Fibroblast of skin of back (primary cell): ENCODE results near the gene AKT3.
A peak's percentile ranks its signal among the peaks of the same experiment; 100 is the strongest.
"Not testable (repeated sequence)": the region's sequence is repeated elsewhere in the genome, so short reads cannot be mapped to it uniquely, and the experiment has no call there.

ENCODE experiments used
- DNase-seq: peaks from one replicate; pipeline ENCODE4 v3.0.0-alpha.2; 2013

The AKT3 gene

DNA sequence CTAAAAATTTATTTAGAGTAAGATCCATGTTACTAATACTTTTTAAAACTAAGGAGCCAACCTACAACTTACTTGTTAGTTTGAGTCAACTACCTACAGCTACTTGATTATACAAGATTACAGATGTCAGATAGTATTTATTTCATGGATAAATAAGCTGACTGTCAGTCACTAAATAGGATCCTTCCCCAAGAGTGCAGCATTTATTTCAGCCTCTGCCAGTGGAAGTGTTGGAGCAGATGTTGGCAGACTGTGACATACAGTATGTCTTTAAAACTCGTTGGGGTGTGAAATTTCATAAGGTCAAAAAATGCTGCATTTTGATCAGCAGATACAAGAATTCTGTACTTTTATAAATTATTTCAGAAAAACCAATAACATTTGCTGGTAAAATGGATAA lies 156.2 kb downstream of the AKT3 start:
- no peak for DNase-seq

DNA sequence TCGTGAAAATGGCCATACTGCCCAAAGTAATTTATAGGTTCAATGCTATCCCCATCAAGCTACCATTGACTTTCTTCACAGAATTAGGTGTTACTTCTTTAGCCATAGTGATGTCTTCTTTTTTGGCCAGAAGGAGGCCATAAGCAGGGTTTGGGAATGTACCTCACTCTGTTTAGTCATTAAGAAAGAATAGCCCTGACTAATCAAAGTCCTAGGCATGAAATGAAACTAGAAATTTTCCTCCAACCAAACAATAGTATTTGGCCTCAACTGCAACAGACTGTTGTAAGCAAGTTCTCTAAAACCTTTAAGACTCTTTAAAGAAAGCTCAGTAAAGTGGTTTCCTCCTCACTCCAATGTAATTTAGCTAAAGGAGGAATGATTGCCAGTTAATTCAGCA lies 163.9 kb downstream of the AKT3 start:
- no peak for DNase-seq

DNA sequence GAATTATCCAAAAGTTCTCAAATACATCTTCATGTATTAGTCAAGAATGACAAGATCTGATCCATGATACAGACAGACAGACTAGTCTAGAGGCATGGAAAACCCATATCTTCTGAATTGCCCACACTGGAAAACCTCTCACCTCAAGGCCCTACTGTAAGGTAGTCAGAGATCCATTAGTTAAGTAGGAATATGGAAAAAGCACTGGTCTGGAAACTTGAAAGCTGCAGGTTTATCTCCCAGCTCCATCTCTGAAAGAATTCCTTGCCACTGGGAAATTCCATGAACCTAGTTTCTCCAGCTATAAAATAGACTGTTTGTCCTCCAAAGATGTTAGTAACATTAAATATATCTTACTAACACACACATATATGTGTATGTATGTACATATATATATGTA lies 169.2 kb downstream of the AKT3 start:
- DNase-seq: no peak

DNA sequence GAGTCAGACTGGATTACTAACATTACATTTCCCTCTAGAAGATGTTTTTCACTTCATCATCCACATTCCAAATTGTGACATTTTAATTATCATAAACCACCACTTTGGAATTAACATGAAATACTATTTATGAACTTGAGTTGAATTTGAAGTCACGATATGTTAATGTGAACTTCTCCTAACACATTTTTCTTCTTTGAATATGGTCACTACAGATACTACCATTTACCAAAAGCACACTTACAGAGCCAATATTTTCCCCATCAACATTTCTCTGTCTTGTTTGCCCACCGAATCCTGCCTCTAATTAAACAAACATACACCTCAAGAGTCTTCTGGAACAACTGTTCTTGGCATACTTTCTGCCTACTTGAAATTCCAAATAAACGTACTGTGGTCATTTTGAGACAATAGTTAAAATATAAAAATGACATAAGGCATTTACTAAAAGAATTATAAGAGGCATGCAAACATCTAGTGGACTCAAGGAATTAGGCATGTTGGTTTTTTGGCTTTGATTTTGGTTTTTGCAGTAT lies 177.4 kb downstream of the AKT3 start:
- no peak for DNase-seq

DNA sequence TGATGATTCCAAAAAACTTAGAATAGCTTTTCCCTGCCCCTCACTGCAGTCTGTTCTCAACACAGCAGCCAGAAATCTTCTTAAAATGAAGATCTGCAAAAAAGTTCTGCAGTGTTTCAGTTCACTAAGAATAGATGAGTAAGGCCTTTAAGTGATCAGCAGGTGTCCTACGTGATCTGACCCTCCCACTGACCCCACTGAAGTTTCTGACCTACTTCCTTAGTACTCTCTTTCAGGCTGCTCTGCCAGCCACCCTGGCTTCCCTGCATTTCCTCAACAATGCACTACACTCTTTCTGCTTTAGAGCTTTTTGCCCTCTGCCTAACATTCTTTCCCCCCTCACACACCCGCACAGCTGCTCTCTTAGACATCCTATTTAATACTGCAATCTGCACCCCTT lies 182.5 kb downstream of the AKT3 start:
- DNase-seq: no peak

DNA sequence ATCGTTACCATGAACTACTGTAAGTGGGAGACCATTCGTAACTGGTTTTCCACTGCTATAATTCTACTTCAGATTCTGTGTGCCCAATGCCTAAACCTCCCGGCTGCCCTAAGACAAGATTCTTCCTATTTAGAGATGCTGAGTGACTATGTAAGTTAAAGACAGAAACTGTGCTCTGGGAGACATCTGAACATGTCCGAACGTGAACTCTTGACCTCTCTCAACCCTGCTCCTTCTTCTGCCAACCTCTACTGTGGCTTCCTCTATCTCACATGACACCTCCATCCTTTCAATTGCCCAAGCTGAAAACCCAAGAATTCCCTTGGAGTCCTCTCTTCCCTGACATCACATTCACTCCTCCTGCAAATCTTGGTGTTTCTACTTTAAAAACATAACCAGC lies 182.9 kb downstream of the AKT3 start:
- DNase-seq: no peak

DNA sequence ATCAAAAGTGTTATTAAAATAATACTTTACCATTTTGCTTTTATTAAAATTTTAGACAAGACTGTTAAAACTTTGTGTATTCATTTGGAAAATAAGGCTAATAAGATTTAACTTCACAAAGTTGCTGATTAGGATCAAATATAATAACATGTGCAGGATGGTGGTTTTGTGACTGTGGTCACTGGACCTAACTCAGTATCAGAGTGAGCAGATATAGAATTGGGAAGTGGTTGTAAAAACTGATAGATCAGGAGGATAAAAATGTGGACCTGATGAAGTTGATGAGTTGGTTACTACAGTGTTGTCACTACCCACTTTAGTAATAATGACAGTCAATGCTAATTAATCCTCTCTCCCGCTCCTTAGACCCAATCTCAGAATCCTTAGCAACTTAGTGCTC lies 186.4 kb downstream of the AKT3 start:
- no peak for DNase-seq

DNA sequence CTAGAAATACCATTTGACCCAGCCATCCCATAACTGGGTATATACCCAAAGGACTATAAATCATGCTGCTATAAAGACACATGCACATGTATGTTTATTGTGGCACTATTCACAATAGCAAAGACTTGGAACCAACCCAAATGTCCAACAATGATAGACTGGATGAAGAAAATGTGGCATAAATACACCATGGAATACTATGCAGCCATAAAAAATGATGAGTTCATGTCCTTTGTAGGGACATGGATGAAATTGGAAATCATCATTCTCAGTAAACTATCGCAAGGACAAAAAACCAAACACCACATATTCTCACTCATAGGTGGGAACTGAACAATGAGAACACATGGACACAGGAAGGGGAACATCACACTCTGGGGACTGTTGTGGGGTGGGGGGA lies 187.9 kb downstream of the AKT3 start:
- DNase-seq: not testable (repeated sequence)

DNA sequence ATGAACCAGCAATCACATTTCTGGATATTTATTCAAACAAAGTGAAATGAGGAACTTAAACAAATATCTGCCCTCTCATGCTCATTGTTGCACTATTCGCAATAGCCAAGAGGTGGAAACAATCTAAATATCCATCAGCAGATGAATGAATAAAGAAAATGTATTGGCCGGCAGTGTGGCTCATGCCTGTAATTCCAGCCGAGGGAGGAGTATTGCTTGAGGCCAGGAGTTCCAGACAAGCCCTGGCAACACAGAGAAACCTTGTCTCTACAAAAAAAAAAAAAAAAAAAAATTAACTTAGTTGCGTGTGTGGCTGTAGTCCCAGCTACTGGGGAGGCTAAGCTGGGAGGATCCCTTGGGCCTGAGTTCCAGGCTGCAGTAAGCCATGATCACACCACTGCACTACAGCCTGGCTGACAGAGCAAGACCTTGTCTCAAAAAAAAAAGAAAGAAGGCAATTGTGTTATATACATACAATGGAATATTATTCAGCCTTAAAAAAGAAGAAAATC lies 191.4 kb downstream of the AKT3 start:
- no peak for DNase-seq

DNA sequence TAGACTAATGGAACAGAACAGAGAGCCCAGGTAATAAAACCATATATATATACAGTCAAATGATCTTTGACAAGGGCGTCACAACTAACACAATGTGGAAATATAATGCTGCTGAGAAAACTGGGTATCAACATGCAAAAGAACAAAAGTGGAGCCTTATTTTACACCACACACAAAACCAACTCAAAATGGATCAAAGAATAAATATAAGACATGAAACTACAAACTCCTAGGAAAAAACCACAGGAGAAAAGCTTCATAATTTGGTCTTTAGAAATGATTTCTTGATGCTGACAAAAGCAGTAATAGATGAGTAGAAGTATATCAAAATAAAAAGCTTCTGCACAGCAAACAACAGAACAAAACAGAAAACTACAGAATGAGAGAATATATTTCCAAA lies 192.2 kb downstream of the AKT3 start:
- no peak for DNase-seq

DNA sequence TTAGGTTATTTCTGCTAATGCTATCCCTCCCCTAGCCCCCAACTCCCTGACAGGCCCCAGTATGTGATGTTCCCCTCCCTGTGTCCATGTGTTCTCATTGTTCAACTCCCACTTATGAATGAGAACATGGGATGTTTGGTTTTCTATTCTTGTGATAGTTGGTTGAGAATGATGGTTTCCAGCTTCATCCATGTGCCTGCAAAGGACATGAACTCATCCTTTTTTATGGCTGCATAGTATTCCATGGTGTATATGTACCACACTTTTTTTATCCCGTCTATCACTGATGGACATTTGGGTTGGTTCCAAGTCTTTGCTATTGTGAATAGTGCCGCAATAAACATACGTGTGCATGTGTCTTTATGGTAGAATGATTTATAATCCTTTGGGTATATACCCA lies 200.5 kb downstream of the AKT3 start:
- not testable (repeated sequence) for DNase-seq

DNA sequence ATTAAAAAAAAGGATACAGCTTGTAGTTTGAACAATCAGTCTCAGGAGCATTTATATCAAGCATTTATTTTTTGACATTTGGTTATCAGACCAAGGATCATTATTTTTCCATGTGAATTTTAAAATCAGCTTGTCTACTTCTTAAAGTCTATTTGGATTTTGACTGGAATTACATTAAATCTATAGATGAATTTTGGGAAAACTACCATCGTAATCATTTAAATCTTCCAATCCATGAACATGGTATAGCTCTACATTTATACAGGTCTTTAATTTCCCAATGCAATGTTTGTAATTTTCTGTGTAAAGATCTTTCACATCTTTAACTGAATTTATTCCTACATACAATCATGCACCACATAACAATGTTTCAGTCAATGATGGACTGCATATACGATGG lies 203.2 kb downstream of the AKT3 start:
- DNase-seq: no peak

DNA sequence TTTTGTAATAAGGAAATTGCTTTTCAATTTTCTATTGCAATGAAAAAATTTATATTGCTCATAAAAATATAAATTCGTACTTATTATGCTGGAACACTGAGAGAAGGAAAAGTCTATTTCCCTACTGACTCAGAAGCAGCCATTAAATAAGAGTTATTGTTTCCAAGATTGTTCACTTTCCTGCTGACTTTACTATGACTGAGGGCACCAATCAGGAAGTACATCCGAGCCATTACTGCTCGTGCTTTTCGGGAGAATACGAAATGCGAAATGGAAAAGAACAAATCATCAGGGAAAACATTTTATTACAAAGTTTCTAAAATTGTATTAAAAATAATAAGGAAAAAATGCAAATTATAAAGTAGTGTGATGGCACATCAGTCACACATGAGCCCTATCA lies 204.8 kb downstream of the AKT3 start:
- no peak for DNase-seq

DNA sequence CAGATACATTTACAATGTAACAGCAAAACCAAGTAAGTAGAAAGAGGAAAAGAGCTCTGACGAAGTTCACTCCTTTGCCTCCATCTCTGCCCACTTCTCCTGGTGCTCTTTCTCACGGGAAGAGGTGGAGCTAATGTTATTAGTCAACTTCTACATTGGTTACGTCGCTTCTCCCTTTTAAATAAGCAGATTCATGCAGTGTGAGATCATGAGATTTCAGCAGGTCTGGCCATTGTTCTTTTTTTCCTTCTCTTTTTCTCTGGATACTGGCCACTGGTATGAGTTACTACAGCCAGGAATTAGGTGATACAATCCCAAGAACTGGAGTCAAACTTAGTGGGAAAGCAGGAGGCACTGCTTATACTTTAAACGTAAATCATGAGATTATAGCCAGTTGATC lies 207.1 kb downstream of the AKT3 start:
- DNase-seq: peak; percentile 35

DNA sequence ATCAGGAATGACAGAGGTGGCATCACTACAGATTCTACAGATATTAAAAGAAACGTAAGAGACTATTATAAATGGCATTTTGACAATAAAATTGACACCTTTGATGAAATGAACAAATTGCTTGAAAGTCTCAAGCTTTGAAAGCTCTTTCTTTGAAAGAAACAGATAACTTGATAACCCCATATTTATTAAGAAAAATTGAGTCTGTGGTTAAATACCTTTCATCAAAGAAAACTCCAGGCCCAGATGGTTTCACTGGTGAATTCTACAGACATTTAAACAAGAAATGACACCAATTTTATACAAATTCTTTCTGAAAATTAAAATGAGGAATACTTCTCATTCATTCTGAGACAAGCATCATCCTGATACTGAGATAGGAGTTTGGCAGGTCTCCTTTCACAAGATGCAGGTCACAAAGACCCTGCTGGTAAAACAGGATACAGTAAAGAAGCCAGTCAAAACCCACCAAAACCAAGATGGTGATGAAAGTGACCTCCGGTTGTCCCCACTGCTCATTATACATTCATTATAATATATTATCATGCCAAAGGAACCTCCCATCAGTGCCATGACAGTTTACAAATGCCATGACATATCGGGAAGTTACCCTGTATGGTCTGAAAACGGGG lies 210.9 kb downstream of the AKT3 start:
- DNase-seq: no peak

DNA sequence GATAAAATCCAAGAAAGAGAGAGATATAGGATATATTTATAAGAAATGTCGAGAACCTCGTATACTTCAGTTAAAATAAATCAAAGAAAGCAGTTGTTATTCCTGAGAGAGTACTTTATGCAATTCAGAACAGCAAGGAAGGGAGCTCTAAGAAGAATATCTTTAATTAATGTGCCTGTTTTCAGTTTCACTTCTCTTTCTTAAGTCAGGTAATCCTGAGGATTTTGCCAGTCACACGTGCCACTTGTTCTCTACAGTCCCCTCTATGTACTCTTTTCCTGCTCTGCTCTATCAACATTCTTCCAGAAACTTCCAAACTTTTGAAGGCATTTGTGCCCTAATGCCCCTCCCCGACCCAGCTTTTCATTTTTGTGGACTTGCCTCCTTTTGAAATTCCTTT lies 211.9 kb downstream of the AKT3 start:
- DNase-seq: no peak

DNA sequence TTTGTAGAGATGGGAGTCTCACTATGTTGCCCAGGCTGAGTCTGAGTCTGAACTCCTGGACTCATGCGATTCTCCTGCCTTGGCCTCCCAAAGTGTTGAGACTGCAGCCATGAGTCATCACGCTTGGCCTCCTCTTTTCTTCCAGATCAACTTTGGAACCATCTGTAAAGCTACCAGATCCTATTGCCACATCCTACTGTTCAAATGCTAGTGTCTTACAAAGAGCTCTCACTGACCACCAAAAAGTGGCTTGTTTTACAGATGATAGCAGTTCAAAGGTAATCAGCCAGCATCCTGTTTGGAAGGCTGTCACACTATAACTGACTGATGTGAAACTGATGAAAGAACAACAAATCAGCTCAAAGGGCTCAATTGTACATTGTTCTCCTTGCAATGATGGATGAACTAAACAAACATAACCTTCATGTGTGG lies 221.6 kb downstream of the AKT3 start:
- DNase-seq: peak; percentile 6

DNA sequence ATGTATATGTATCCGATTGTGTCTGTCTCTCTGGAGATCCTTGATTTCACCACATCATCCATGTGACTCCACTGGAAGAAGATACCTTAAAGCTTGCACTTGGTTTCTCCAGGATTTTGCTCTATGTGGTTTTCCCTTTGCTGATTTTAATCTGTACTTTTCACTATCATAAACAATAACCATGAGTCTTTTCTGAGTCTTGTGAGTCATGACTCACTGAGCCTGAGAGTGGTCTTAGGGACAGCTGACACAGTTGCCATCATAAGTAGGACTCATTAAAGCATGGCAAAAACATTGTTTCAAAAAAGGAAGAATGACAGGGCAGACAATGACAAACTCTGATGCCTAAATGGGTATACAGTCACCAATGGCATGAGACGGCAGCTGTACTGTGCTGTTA lies 226.2 kb downstream of the AKT3 start:
- DNase-seq: peak; percentile 66

DNA sequence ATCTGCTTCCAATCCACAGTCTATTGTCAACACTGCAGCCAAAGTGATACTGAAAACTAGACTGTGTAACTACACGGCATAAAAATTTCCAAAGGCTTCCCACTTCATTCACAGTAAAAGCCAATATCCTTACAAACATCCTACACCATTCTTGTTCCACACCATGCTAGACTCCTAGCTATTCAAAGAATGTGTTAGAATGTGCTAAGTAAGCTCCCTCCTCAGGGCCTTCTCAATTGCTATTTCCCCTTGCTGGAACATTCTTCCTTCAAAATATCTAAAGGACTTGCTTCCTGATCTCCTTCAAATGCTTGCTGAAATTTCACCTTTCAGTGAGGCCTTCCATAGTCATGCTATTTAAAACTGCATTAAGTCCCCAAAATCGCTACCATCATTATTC lies 228.1 kb downstream of the AKT3 start:
- DNase-seq: peak; percentile 45

DNA sequence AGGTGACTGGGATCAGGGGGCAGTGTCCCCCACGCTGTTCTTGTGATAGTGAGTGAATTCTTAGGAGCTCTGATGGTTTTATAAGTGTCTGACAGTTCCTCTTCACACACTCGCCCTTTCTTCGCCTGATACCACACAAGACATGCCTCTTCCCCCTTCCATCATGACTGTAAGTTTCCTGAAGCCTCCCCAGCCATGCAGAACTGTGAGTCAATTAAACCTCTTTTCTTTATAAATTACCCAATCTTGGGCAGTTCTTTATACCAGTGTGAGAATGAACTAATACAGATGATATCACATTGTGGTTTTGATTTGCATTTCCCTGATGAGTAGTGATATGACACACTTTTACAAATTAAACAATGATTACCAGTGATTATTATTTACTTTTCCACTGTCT lies 229.9 kb downstream of the AKT3 start:
- no peak for DNase-seq

DNA sequence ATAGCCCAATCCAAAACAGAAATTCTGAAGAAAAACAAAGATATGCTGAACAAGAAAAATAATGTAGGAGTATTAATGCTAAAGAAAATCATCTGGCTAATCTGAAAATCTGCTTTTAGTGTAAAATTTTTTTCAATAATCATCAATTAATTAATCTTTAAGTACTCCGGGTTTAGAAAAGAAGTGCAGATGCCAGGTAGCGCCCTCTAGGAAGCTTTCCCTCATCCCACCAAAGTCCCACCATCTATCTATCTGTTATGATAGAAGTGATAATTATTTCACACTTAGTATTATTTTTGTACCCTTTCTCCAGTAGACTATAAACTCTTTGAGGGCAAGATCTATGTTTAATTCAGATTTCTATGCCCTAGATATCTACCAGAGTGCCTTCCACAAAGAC lies 240.3 kb downstream of the AKT3 start:
- no peak for DNase-seq

DNA sequence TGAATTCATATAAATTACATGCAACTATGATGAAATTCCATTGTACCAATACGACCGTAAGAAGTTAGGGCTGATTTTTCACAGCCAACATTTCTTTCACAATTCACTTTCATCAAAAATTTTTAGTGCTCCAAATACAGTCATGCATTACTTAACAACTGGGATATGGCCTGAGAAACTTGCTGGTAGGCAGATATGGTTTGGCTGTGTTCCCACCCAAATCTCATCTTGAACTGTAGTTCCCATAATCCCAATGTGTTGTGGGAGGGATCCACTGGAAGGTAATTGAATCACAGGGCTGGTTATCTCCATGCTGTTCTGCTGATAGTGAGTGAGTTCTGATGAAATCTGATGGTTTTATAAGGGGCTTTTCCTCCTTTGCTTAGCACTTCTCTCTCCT lies 244.4 kb downstream of the AKT3 start:
- no peak for DNase-seq

DNA sequence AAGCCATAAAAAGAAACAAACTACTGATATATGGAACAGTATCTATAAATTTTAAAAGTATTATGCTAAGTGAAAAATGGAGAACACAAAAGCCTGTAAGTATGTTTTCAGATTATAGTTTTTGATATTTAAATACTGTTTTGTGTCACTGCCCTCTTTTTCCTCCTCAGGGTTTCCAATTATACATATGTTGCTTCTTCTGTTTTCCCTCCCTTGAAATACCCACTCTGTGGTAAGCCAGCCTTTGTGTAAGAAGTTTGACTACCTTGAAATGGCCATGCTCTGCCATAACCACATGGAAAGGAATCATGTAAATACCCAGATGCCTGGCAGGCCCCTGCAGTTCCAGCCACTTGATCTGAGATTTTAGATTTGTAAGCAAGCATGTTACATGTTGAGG lies 248.3 kb downstream of the AKT3 start:
- DNase-seq: no peak

DNA sequence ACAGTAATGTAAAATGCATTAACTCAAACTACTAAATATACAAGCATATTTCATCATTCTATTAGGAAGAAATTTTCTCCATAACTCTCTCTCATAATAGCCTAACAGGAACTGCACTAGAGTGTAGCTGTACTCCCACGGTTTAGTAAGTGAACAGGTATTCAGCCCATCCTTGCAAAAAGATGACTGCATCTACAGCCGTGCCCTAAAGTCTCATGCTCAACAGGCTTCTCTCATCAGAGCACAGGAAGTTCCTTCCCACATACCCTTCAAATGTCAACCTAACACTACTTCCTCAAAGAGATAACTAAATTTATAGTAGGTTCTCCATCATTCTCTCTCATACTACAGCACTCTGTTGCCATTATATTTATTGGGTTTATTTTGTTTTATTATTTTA lies 251.6 kb downstream of the AKT3 start:
- DNase-seq: peak; percentile 76

DNA sequence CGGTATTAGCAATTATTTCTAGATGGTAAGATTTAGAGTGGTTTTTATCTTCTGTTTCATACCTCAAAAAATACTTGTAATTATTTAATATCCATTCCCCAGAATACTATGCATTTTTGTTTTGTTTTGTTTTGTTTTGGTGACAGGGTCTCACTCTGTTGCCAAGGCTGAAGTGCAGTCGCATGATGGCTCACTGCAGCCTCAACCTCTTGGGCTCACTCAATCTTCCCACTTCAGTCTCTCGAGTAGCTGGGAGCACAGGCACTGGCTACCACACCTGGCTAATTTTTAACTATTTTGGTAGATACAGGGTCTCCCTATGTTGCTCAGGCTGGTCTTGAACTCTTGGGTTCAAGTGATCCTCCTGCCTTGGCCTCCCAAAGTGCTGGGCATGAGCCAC lies 252.7 kb downstream of the AKT3 start:
- peak; percentile 23 for DNase-seq
